H1 (cell line): Measurements from ENCODE around the gene ZNF189. TPM values are rescaled to one million over a fixed set of nuclear protein-coding genes. Genes with fewer than 3 reads are reported as not detected.

Experiments
- CTCF ChIA-PET: fragments of 300-600 bp; sonication (Branson Sonifier 250); formaldehyde crosslinking; loops from one replicate; lab custom pipeline; 2021; ENCODE audit not compliant: partially characterized antibody; lab: Charles Lee
- POLR2A ChIA-PET: fragments of 300-600 bp; sonication (Branson Sonifier 250); formaldehyde crosslinking; loops from one replicate; lab custom pipeline; 2021; ENCODE audit warnings: inconsistent platforms; ENCODE audit not compliant: partially characterized antibody; lab: Charles Lee
- DNase-seq, 2 experiments: peaks; one replicate each; pipeline versions ENCODE4 v3.0.0 to v3.0.0-alpha.2; 2010 to 2022; ENCODE audit warnings: low spot score in 2 of 2, low read depth in 1 of 2, mixed read lengths in 1 of 2
- FAIRE-seq: peaks from 2 replicates; lab custom pipeline; 2011; peaks lifted over from hg19 to GRCh38; lab: Jason Lieb, UNC
- H2AFZ ChIP-seq: 2 replicates; pipeline ENCODE4 v1.8.1; 2012; ENCODE audit warnings: low read length, inconsistent platforms
- H2AK5ac ChIP-seq: 2 replicates; pipeline ENCODE4 v1.6.1; 2013; ENCODE audit warnings: low read depth, low read length
- H2BK120ac ChIP-seq: replicated peaks from 2 replicates; pipeline ENCODE3; 2013; ENCODE audit warnings: low read depth, low read length, inconsistent platforms
- H2BK12ac ChIP-seq: 2 replicates; pipeline ENCODE4 v1.6.1; 2013; ENCODE audit warnings: low read depth, low read length
- H2BK15ac ChIP-seq: 2 replicates; pipeline ENCODE4 v1.6.1; 2013; ENCODE audit warnings: low read length
- H2BK20ac ChIP-seq: 2 replicates; pipeline ENCODE4 v1.6.1; 2013; ENCODE audit warnings: low read length
- H2BK5ac ChIP-seq: 2 replicates; pipeline ENCODE4 v1.6.1; 2013; ENCODE audit warnings: low read depth, low read length
- H3K14ac ChIP-seq: 2 replicates; pipeline ENCODE4 v1.6.1; 2013; ENCODE audit warnings: inconsistent platforms; ENCODE audit not compliant: insufficient read length
- H3K18ac ChIP-seq: 2 replicates; pipeline ENCODE4 v1.6.1; 2013; ENCODE audit warnings: low read length; ENCODE audit errors: extremely low read depth
- H3K23ac ChIP-seq: 2 replicates; pipeline ENCODE4 v1.6.1; 2013; ENCODE audit warnings: inconsistent platforms; ENCODE audit not compliant: insufficient read length
- H3K23me2 ChIP-seq: 2 replicates; pipeline ENCODE4 v1.6.1; 2013; ENCODE audit warnings: low read depth, low read length
- H3K27ac ChIP-seq: 2 replicates; pipeline ENCODE4 v1.6.1; 2011; ENCODE audit warnings: low read depth, low read length, inconsistent platforms
- H3K27me3 ChIP-seq, 4 experiments: replicated peaks in 1 of 4; 1 replicate in 1 of 4; 2 replicates in 3 of 4; pipeline versions ENCODE4 v1.6.1 to v1.8.1; 2011 to 2013; ENCODE audit warnings: low read length in 3 of 4, mild to moderate bottlenecking in 3 of 4, inconsistent platforms in 2 of 4, mixed read lengths in 2 of 4, moderate library complexity in 1 of 4; ENCODE audit not compliant: control insufficient read depth in 3 of 4, insufficient read depth in 3 of 4; ENCODE audit errors: extremely low read depth in 1 of 4
- H3K36me3 ChIP-seq, 4 experiments: 2 replicates each; pipeline versions ENCODE4 v1.6.1 to v1.8.1; 2011 to 2013; ENCODE audit warnings: mild to moderate bottlenecking in 4 of 4, low read length in 3 of 4, moderate library complexity in 2 of 4, control low read depth in 1 of 4, inconsistent platforms in 1 of 4; ENCODE audit not compliant: insufficient read depth in 4 of 4, control insufficient read depth in 2 of 4
- H3K4ac ChIP-seq: replicated peaks from 2 replicates; pipeline ENCODE3; 2013; ENCODE audit warnings: low read length, low read depth, mixed read lengths, inconsistent platforms; ENCODE audit not compliant: insufficient read length
- H3K4me1 ChIP-seq, 4 experiments: replicated peaks in 1 of 4; 1 replicate in 1 of 4; 2 replicates in 3 of 4; pipeline versions ENCODE4 v1.6.1 to v1.8.1; 2011 to 2013; ENCODE audit warnings: low read length in 3 of 4, inconsistent platforms in 2 of 4, mixed read lengths in 1 of 4; ENCODE audit not compliant: insufficient read depth in 4 of 4, control insufficient read depth in 3 of 4
- H3K4me2 ChIP-seq, 2 experiments: 2 replicates each; pipeline versions ENCODE4 v1.6.1 to v1.8.1; 2011 to 2013; ENCODE audit warnings: low read depth in 2 of 2, low read length in 2 of 2, control low read depth in 1 of 2, inconsistent platforms in 1 of 2, mild to moderate bottlenecking in 1 of 2; ENCODE audit not compliant: insufficient read depth in 1 of 2
- H3K4me3 ChIP-seq, 4 experiments: fragments of 200-600, 300-600 bp in 1 of 4; sonication (generic), shearing (Covaris generic), sonication (Bioruptor Twin) in 1 of 4; 2 replicates each; pipeline versions ENCODE4 v1.5.1 to v1.8.1; 2011 to 2016; ENCODE audit warnings: low read length in 4 of 4, low read depth in 3 of 4, control low read depth in 2 of 4, inconsistent platforms in 2 of 4, mild to moderate bottlenecking in 2 of 4, mixed read lengths in 1 of 4, moderate library complexity in 1 of 4; ENCODE audit not compliant: insufficient read depth in 2 of 4; ENCODE audit errors: extremely low read depth in 1 of 4
- H3K56ac ChIP-seq: replicated peaks from 2 replicates; pipeline ENCODE3; 2013; ENCODE audit warnings: low read depth, mild to moderate bottlenecking, mixed read lengths, low read length, inconsistent platforms; ENCODE audit not compliant: insufficient read length
- H3K79me1 ChIP-seq: 2 replicates; pipeline ENCODE4 v1.6.1; 2013; ENCODE audit warnings: low read depth, low read length, control low read depth
- H3K79me2 ChIP-seq, 2 experiments: 2 replicates each; pipeline versions ENCODE4 v1.6.1 to v1.8.1; 2012 to 2013; ENCODE audit warnings: low read length in 2 of 2, mild to moderate bottlenecking in 2 of 2, inconsistent platforms in 1 of 2; ENCODE audit not compliant: insufficient read depth in 2 of 2, control insufficient read depth in 1 of 2
- H3K9ac ChIP-seq, 4 experiments: replicated peaks in 1 of 4; 1 replicate in 1 of 4; 2 replicates in 3 of 4; pipeline versions ENCODE4 v1.6.1 to v1.8.1; 2011 to 2013; ENCODE audit warnings: low read depth in 3 of 4, low read length in 3 of 4, control low read depth in 2 of 4, mild to moderate bottlenecking in 2 of 4, moderate library complexity in 2 of 4, inconsistent platforms in 1 of 4; ENCODE audit errors: extremely low read depth in 1 of 4
- H3K9me3 ChIP-seq, 2 experiments: 2 replicates each; pipeline versions ENCODE4 v1.6.1 to v1.8.1; 2012 to 2013; ENCODE audit warnings: mild to moderate bottlenecking in 2 of 2, moderate library complexity in 2 of 2, control low read depth in 1 of 2, inconsistent platforms in 1 of 2, low read depth in 1 of 2, low read length in 1 of 2, mixed read lengths in 1 of 2; ENCODE audit not compliant: insufficient read depth in 2 of 2
- H4K20me1 ChIP-seq, 2 experiments: replicated peaks in 1 of 2; 2 replicates each; pipeline versions ENCODE3 to v1.8.1; 2011 to 2013; ENCODE audit warnings: inconsistent platforms in 2 of 2, low read length in 2 of 2, mild to moderate bottlenecking in 1 of 2; ENCODE audit not compliant: insufficient read depth in 2 of 2, control insufficient read depth in 1 of 2
- H4K5ac ChIP-seq: 2 replicates; pipeline ENCODE4 v1.6.1; 2013; ENCODE audit warnings: low read length, low read depth, mixed read lengths, inconsistent platforms; ENCODE audit not compliant: insufficient read length
- H4K8ac ChIP-seq: 2 replicates; pipeline ENCODE4 v1.8.0; 2013; ENCODE audit warnings: mild to moderate bottlenecking, moderate library complexity, low read length, inconsistent platforms; ENCODE audit not compliant: insufficient read depth; ENCODE audit errors: extremely low read depth
- H4K91ac ChIP-seq: replicated peaks from 2 replicates; pipeline ENCODE3; 2013; ENCODE audit warnings: low read length, mixed read lengths, inconsistent platforms; ENCODE audit not compliant: insufficient read length
- CEBPB ChIP-seq: IDR thresholded peaks from 2 replicates; pipeline ENCODE4 v1.6.1; 2012; ENCODE audit warnings: low read depth, low read length
- CTBP2 ChIP-seq: IDR thresholded peaks from 2 replicates; pipeline ENCODE4 v1.7.0; 2011; ENCODE audit warnings: borderline replicate concordance, mild to moderate bottlenecking, moderate library complexity, mixed read lengths, low read length; ENCODE audit not compliant: insufficient read depth, insufficient read length
- EZH2 ChIP-seq: fragments of 200-600 bp; sonication (generic); IDR thresholded peaks from 2 replicates; pipeline ENCODE4 v1.7.1; 2012; ENCODE audit warnings: low read depth, mild to moderate bottlenecking, moderate library complexity, low read length, inconsistent platforms; ENCODE audit not compliant: severe bottlenecking
- HDAC2 ChIP-seq, 2 experiments: fragments of 300-600 bp in 1 of 2; sonication (generic) in 1 of 2; IDR thresholded peaks; 2 replicates each; pipeline ENCODE4 v1.6.1; 2011 to 2012; ENCODE audit warnings: low read depth in 2 of 2, low read length in 2 of 2, mild to moderate bottlenecking in 2 of 2, moderate library complexity in 2 of 2, borderline replicate concordance in 1 of 2, inconsistent platforms in 1 of 2
- NANOG ChIP-seq: IDR thresholded peaks from 2 replicates; pipeline ENCODE4 v1.6.1; 2011; ENCODE audit warnings: low read length, low read depth, mild to moderate bottlenecking, inconsistent platforms; ENCODE audit not compliant: insufficient read depth, poor library complexity, severe bottlenecking
- POLR2A ChIP-seq, 2 experiments: IDR thresholded peaks; 1 replicate in 1 of 2; 2 replicates in 1 of 2; pipeline ENCODE4 v1.6.1; 2011; ENCODE audit warnings: low read depth in 2 of 2, low read length in 2 of 2, mild to moderate bottlenecking in 2 of 2; ENCODE audit errors: control extremely low read depth in 1 of 2
- SIX5 ChIP-seq: IDR thresholded peaks from 2 replicates; pipeline ENCODE4 v1.6.1; 2011; ENCODE audit warnings: mild to moderate bottlenecking, low read depth, low read length
- SP2 ChIP-seq: IDR thresholded peaks from 2 replicates; pipeline ENCODE4 v1.6.1; 2012; ENCODE audit warnings: mild to moderate bottlenecking, low read length, inconsistent platforms
- SUZ12 ChIP-seq: fragments of 200-600 bp; sonication (generic); IDR thresholded peaks from 2 replicates; pipeline ENCODE4 v1.6.1; 2012; ENCODE audit warnings: mild to moderate bottlenecking, inconsistent platforms, low read length, moderate library complexity, mixed read lengths
- WGBS, 2 experiments: shearing (Covaris generic) in 1 of 2; methylation state at CpG; one replicate each; pipeline versions ENCODE4 v1.1.6 to v1.1.7; 2013 to 2015; ENCODE audit warnings: low lambda C conversion rate in 2 of 2, mixed read lengths in 2 of 2, inconsistent platforms in 1 of 2, low coverage in 1 of 2, missing lambda C conversion rate in 1 of 2; ENCODE audit not compliant: insufficient replicate concordance in 2 of 2, insufficient coverage in 1 of 2, insufficient read length in 1 of 2; ENCODE audit errors: extremely low coverage in 1 of 2, missing lambda C conversion rate in 1 of 2; 5-methylcytosine and 5-hydroxymethylcytosine counted together
- polyA plus RNA-seq, 7 experiments: library from polyadenylated mRNA; depleted of rRNA in 3 of 7; stranded (reverse) in 5 of 7; unstranded in 2 of 7; fragments of >200 nt in 5 of 7; fragments of 200-250 nt in 2 of 7; gene quantifications; 1 replicate in 5 of 7; 2 replicates in 1 of 7; 4 replicates in 1 of 7; pipeline versions ENCODE4 v1.2.1 to v1.2.3, GENCODE V29; 2011 to 2013; ENCODE audit warnings: missing spikeins in 2 of 7, mixed read lengths in 2 of 7
- total RNA-seq: library from RNA; stranded (reverse); fragmentation: NEBNext Ultra II Directional; extraction: Animal tissue kit (Norgen Biotek cat#: 25700); gene quantifications from 2 replicates; pipeline ENCODE4 v1.2.1, GENCODE V29; 2021
- TF ChIP-seq, protein P1 (sequence below): IDR thresholded peaks from 2 replicates; pipeline ENCODE4 v1.6.1; 2011; ENCODE audit warnings: low read length, improper control_type of control experiment

Gene ZNF189
- total and polyA plus RNA-seq, 2 of the 8 experiments (the other 6 are each of a cell fraction or from before 2014, with no cell fraction given), result 1.9 to 12.3 TPM

DNA sequence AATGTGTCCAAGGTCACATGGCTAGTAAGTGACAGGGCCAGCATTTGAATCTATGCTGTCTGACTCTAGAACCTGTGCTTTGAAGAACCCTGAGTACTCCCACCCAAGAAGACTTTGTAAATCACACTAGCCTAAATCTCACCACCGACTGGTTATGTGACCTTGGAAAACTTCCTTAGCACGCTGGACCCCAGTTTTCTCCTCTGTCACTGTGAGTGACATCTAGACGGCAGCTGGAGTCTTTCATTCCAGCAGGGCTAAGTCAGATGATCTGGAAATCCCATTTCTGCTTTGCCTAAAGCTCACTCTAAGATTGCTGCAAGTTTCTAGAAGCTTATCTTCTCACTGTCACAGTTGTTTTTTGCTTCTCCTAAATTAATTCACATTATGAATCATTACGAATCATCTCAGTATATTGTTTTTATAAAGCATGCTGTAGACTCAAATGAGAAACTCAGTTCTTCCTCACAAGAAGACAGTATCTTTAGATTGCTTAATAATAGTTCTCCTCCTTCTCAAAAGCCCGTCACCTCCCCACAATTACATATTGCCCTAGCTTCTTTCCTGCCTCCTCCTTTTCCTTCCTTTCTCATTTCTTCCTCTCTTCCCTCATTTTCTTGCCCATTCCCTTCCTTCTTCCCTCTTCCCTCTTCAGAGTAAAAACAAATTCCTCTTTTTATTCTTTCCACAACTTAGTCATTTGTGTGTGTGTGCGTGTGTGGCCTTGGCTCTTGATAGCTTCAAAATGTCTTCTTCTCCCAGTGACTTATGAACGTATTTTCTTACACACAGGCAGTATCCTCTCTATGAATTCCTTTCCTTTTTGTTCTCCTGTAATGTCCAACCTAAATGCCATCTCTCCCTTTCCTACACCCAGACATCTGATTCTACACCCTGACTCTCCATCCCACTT lies 20.1 kb downstream of the ZNF189 start:
- Histone ChIP-seq H2AK5ac (no peak overlapping the region), H3K79me1 (no peaks in the 10 kb centered on the region), H3K4me2 (no peak overlapping the region), H3K4ac (no peak overlapping the region), H4K8ac (no peak overlapping the region), H3K36me3 (no peaks in the 10 kb centered on the region), H2AFZ (no peak overlapping the region), H3K9me3 (no peaks in the 10 kb centered on the region), H3K79me2 (no peaks in the 10 kb centered on the region), H4K91ac (no peak overlapping the region), H3K4me3 (no peak overlapping the region), H3K23me2 (no peaks in the 10 kb centered on the region; the same call in 1 of the 2 replicates), H3K56ac (no peak overlapping the region), H4K5ac (no peak overlapping the region), H3K23ac (no peak overlapping the region), H3K18ac (no peak overlapping the region), H4K20me1 (no peaks in the 10 kb centered on the region), H3K9ac (no peak overlapping the region), H2BK15ac (no peak overlapping the region), H2BK12ac (no peak overlapping the region), H2BK5ac (no peak overlapping the region), H3K27ac (no peak overlapping the region), H3K14ac (no peak overlapping the region), H2BK120ac (no peak overlapping the region), H3K4me1 (no peaks in the 10 kb centered on the region), H2BK20ac (no peak overlapping the region), H3K27me3 (no peaks in the 10 kb centered on the region)
- CTCF ChIA-PET, result interaction anchor here (0.6 to 2.1 kb wide), 5 partner anchors 20 to 112 kb away, joined by 3 to 5 read pairs (median 4); partner anchors contain the start of genes MRPL50 and ZNF189
- 89% methylated on average over 7 of the region's 7 CpGs; no CpG with 5 or more reads in 1 of the 2 experiments for WGBS, 2 experiments
- POLR2A ChIA-PET, result interaction anchor here (0.9 to 2.6 kb wide), 3 partner anchors 9 to 20 kb away, joined by 3 to 6 read pairs (median 6); partner anchors contain the start of genes MRPL50 and ZNF189
- DNase-seq (no peak), FAIRE-seq (no peak)
- TF ChIP-seq SIX5 (no peak), CTBP2 (no peak), HDAC2 (IDR thresholded peaks at IDR 0.05; ENCODE audit: borderline replicate concordance in 1 of 2, low read depth in 2 of 2, low read length in 2 of 2) (no peak), NANOG (no peak), CEBPB (no peak), SP2 (no peak), SUZ12 (no peak), POLR2A (IDR thresholded peaks at IDR 0.05; ENCODE audit: control extremely low read depth in 1 of 2, low read depth in 2 of 2, low read length in 2 of 2) (no peak), EZH2 (no peak)
- TF ChIP-seq, protein P1, sequence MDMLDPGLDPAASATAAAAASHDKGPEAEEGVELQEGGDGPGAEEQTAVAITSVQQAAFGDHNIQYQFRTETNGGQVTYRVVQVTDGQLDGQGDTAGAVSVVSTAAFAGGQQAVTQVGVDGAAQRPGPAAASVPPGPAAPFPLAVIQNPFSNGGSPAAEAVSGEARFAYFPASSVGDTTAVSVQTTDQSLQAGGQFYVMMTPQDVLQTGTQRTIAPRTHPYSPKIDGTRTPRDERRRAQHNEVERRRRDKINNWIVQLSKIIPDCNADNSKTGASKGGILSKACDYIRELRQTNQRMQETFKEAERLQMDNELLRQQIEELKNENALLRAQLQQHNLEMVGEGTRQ, result no peak
